Fibroblast of lung (primary cell): ENCODE data around the gene MYL3.

ENCODE experiments used
- EZH2 ChIP-seq: IDR thresholded peaks from 2 replicates; pipeline ENCODE4 v1.5.1; 2012; ENCODE audit warnings: low read length, control low read depth, mild to moderate bottlenecking; ENCODE audit errors: missing control alignments
- TF ChIP-seq, protein P1 (sequence below), 2 donors: IDR thresholded peaks in 1 of 2; conservative IDR thresholded peaks in 1 of 2; 1 replicate in 1 of 2; 2 replicates in 1 of 2; pipeline ENCODE4 v1.5.1; 2011 to 2012; ENCODE audit warnings: low read length in 2 of 2, control low read depth in 1 of 2, inconsistent platforms in 1 of 2, low read depth in 1 of 2, mild to moderate bottlenecking in 1 of 2

GRCh38 chr3:46871222-46871621 is 8.0 kb upstream of the MYL3 start:
- TF ChIP-seq EZH2: no peak
- TF ChIP-seq, protein P1, sequence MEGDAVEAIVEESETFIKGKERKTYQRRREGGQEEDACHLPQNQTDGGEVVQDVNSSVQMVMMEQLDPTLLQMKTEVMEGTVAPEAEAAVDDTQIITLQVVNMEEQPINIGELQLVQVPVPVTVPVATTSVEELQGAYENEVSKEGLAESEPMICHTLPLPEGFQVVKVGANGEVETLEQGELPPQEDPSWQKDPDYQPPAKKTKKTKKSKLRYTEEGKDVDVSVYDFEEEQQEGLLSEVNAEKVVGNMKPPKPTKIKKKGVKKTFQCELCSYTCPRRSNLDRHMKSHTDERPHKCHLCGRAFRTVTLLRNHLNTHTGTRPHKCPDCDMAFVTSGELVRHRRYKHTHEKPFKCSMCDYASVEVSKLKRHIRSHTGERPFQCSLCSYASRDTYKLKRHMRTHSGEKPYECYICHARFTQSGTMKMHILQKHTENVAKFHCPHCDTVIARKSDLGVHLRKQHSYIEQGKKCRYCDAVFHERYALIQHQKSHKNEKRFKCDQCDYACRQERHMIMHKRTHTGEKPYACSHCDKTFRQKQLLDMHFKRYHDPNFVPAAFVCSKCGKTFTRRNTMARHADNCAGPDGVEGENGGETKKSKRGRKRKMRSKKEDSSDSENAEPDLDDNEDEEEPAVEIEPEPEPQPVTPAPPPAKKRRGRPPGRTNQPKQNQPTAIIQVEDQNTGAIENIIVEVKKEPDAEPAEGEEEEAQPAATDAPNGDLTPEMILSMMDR (conservative IDR thresholded peaks at IDR 0.05 in 1 of 2, IDR thresholded peaks at IDR 0.05 in 1 of 2; ENCODE audit: low read depth in 1 of 2, low read length in 2 of 2): no peak
